Activated T-cell treated with anti-CD3 and anti-CD28 coated beads for 48 hours (primary cell): ENCODE data around the gene KRTAP10-11.
"Not testable (repeated sequence)": the region's sequence is repeated elsewhere in the genome, so short reads cannot be mapped to it uniquely, and the experiment has no call there.

Experiments
- DNase-seq: peaks from one replicate; pipeline ENCODE4 v3.0.0-alpha.2; 2020; ENCODE audit warnings: low read depth

KRTAP10-11 gene, protein sequence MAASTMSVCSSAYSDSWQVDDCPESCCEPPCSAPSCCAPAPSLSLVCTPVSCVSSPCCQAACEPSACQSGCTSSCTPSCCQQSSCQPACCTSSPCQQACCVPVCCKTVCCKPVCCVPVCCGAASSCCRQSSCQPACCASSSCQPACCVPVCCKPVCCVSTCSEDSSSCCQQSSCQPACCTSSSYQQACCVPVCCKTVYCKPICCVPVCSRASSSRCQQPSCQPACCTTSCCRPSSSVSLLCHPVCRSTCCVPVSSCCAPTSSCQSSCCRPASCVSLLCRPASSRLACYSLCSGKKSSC

DNA sequence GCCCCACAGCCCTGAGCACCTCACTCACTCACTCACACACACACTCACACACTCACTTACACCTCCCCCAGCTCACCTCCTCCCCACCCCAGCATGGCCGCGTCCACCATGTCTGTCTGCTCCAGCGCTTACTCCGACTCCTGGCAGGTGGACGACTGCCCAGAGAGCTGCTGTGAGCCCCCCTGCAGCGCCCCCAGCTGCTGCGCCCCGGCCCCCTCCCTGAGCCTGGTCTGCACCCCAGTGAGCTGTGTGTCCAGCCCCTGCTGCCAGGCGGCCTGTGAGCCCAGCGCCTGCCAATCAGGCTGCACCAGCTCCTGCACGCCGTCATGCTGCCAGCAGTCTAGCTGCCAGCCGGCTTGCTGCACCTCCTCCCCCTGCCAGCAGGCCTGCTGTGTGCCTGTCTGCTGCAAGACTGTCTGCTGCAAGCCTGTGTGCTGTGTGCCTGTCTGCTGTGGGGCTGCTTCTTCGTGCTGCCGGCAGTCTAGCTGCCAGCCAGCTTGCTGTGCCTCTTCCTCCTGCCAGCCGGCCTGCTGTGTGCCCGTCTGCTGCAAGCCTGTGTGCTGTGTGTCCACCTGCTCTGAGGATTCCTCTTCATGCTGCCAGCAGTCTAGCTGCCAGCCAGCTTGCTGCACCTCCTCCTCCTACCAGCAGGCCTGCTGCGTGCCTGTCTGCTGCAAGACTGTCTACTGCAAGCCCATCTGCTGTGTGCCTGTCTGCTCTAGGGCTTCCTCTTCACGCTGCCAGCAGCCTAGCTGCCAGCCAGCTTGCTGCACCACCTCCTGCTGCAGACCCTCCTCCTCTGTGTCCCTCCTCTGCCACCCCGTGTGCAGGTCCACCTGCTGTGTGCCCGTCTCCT is at the start of gene KRTAP10-11:
TSS of gene KRTAP10-11 (plus strand) at position 49 of the 856 bp plus-strand sequence. CDS start at position 94, 45 bp downstream.
- not testable (repeated sequence) for DNase-seq

DNA sequence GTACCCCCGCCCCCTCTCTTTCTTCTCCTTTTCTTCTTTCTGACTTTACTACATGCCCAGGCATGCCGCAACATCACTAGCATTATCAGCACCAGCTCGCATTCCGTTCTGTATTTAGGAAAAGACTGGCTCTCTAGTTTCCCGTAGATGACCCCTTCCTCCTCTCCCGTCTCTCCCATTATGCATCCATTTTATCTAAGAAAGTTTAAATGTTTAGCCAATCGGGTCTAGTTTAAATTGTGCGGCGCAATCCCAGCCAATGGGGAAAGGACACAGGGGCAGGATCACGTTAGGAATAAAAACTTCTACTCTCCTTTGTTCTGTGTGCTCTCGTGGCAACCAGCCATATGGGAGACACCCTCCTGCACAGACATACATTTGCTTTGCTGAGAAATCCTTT is 48.2 kb upstream of the KRTAP10-11 start:
- no peak for DNase-seq

DNA sequence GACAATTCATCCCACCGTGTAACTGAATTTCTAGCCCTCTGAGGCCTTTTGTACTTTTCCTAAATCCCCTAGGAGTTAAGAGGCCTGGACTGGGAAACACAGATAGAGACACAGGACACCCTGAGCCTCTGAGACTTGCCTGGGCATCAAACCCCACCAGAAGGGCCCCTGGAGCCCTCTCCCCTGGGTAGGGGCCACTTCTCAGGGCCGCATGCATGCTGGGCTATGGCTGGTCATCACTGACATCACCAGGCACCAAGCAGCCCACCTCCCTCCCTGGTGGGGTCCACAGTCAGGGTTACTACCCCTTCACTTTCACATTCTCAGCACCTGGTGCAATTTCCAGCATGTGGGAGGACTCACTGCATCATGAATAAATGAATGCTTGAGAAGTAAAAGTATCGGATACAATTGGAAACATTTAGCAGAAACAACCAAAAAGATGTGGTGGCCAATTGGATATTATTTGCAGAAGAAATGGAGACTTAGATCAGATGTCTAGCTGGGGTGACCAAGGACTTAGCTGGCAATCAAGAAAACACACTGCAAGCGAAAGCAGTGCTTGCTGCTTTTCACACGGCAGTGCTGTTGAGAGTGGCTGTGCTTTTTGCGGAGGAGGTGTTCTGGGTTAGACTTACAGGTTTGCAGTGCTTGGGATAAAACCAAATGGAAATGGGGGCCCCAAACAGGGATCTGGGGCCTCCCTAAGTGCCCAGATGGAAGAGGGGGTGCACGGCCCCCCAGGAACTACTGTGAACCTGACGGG is 46.8 kb upstream of the KRTAP10-11 start:
- DNase-seq: no peak

DNA sequence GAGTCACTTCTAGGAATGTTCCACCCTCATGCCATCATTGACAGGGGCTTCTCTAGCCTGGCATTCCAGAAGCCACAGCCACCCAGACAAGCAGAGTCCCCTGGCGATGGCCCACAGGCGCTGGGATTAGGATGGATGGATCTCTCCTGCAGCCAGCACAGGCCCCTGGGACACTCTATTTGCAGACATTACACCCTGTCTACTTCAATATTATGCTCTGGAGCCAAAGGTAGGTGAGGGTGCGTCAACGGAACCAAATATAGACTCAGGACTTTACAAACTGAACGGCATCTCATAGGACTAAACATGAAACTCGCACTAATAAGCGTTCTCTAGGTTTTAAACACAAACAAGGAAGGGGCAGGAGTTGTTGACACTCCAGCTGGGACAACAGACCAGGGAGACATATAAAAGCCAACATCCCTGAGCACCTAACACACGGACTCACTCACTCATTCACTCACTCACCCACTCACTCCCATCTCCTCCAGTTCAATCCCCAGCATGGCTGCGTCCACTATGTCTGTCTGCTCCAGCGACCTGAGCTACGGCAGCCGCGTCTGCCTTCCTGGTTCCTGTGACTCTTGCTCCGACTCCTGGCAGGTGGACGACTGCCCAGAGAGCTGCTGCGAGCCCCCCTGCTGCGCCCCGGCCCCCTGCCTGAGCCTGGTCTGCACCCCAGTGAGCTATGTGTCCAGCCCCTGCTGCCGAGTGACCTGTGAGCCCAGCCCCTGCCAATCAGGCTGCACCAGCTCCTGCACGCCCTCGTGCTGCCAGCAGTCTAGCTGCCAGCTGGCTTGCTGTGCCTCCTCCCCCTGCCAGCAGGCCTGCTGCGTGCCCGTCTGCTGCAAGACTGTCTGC is 45.9 kb upstream of the KRTAP10-11 start, which contains the start of gene KRTAP10-7:
TSS of gene KRTAP10-7 (plus strand) at position 480 of the 861 bp plus-strand sequence. CDS start at position 505, 25 bp downstream.
- not testable (repeated sequence) for DNase-seq

DNA sequence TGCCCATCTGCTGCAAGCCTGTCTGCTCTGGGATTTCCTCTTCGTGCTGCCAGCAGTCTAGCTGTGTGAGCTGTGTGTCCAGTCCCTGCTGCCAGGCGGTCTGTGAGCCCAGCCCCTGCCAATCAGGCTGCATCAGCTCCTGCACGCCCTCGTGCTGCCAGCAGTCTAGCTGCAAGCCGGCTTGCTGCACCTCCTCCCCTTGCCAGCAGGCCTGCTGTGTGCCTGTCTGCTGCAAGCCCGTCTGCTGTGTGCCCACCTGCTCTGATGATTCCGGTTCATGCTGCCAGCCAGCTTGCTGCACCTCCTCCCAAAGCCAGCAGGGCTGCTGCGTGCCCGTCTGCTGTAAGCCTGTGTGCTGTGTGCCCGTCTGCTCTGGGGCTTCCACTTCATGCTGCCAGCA is 45.1 kb upstream of the KRTAP10-11 start:
- DNase-seq: not testable (repeated sequence)

DNA sequence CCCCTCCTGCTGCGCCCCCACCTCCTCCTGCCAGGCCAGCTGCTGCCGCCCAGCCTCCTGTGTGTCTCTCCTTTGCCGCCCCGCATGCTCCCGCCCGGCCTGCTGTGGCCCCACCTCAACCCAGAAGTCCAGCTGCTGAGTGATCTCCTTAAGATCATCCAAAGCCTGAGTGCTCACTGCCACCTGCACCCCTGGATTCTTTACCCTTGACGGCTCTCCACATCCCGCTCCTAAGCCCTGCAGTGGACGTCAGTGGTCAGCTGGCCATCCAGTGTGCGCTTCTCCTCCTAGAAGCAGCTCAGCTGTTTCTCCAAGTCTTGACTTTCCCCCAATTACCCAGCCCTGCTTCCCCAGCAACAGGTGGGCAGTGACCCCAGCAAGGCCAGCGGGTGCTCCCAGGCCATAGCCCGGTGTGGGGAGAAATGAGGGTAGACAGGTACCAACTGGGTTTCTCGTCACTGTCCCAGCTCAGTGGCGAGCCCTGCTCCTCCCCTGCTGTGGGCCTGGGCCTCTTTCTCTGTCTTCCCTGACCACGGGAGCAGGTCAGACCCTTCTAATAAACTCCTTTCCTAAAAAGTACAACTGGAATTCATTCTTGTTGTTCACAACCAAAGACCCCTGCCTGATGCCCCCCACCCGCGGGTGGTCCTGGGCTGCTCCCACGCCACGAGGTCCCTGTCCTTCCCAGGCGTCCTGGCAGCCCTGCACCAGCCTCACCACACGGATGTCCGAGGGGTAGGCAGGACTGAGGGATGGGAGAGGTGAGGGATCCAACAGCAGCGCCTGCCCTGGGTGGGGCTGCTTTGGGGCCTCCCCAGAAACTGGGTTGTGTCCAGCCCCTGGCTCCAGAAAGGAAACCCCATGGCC is 44.4 kb upstream of the KRTAP10-11 start:
- no peak for DNase-seq

DNA sequence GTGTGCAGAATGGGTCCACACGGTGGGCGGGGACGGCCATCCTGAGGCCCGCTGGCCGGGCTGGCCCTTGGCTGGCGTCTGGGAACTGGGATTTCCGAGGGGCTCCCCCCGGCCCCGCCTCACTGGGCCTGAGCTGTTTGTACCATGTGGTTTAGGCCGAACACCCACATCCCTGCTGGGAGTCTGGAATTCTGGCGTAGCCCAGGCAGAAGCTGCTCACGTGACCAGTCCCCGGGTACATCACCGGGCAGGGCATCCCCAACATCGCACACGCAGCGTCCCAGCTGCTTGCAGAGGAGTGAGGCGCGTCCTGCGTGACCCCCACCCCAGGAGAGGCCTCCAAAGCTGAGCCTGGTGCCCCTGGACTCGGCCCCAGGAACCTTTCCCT is 43.8 kb upstream of the KRTAP10-11 start:
- DNase-seq: no peak

DNA sequence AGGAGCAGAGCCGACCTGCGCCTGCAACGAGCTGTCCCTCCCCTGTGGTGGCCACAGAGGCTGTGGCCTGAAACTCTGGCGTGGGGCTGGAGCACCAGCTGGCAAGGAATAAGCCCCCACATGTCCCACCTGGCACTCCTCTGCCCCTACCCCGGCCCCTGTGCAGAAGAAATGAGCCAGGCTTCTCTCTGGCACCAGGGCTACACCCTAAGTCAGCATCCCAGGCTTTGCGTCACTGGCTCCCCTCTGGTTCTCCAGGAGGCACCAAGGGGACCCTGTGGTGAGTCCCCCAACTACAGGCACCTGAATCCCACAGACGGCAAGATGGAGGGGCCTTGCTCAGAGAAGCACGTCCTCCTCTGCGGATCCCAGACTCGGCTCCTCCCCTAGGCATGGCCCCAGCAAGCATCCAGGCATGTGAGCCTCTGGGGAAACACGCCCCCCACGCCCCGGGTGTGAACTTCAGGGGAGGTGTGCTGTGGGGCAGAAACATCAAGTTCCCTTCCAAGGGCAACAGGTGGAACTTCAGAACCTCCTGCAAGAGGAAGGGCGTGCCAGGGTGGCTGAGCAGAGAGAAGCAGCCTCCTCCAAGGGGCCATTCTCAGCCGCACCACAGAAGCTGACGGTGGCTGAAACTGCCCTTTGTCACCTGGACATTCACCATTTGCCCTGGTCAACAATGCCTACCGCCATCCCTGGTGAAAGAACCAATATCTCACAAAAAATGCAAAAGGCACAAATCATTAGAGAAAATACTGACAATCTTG is 42.9 kb upstream of the KRTAP10-11 start:
- DNase-seq: no peak

DNA sequence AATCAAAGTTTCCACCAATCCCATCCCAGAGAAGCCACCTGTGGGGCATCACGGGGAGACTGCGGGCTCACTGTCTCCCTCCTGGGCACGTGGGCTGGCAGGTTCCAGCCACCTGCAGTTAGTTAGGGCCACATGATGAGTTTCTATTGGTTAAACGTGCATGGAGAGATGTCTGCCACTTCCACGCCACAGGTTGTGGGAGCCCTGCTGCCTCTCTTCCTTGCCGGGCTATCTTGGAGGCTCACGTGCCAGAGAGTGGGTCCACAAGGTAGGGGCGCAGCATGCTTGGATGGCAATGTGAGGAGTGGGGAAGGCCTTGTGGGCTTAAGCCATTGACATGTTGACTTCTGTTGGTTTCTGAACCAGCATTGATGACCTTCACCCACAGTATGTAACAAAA is 42.3 kb upstream of the KRTAP10-11 start:
- DNase-seq: no peak

DNA sequence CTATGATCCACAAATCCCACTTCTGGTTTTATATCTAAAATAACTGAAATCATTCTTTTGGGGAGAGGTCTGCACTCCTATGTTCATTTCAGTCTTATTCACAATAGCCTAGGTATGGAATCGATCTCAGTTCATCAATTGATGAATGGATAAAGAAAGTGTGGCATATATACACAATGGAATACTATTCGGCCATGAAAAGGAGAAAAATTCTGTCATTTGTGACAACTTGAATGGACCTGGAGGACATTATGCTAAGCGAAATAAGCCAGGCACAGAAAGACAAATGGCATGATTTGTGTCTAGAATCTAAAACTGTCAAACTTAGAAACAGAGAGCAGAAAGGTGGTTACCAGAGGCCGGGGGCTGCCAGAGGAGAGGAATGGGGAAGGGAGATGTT is 39.7 kb upstream of the KRTAP10-11 start:
- DNase-seq: no peak

DNA sequence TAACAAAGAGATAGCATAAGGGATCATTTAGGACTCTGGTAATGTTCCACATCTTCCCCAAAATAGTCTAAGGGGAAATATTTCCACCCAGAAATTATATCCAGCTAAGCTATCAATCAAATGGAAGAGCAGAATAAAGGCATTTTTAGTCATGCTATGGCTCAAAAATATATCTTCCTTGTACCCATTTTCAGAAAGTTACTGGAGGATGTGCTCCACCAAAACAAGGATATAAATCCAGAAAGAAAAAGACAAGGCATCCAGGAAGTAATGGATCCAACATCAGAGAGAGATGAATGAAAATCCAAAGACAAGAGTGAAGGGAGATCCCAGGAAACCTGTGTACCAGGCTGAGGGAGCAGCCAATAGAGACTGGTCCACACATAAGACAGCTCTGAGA is 37.0 kb upstream of the KRTAP10-11 start:
- no peak for DNase-seq

DNA sequence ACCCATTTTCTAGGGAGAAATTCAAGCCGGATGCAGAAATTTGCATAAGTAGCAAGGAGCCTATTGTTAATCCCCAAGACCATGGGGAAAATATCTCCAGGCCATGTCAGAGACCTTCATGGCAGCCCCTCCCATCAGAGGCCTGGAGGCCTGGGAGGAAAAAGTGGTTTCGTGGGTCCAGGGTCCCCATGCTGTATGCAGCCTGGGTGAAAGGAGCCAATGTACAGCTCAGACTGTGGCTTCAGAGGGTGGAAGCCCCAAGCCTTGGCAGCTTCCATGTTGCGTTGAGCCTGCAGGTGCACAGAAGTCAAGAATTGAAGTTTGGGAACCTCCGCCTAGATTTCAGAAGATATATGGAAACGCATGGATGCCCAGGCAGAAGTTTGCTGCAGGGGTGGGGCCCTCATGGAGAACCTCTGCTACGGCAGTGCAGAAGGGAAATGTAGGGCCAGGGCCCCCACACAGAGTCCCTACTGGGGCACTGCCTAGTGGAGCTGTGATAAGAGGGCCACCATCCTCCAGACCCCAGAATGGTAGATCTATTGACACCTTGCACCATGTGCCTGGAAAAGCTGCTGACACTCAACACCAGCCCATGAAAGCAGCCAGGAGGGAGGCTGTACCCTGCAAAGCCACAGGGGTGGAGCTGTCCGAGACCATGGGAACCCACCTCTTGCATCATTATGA is 35.9 kb upstream of the KRTAP10-11 start:
- DNase-seq: not testable (repeated sequence)

DNA sequence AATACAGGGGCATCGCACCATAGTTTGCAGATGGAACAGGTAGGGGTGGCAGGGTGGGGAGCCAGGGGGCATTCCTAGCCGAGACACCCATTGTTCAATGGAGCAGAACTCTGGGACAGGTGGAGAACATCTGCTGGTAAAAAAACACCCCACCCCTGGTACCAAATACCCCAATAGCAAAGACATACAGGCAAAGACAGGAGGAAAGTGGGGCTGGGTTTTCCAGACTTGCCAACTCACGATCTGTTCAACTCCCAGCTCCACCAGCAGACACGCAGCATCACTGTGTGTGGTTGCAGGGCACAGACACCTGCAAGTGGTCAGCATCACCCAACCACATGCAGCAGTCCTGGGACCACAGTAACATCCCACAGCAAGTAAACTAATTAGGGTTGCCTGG is 34.7 kb upstream of the KRTAP10-11 start:
- DNase-seq: no peak

DNA sequence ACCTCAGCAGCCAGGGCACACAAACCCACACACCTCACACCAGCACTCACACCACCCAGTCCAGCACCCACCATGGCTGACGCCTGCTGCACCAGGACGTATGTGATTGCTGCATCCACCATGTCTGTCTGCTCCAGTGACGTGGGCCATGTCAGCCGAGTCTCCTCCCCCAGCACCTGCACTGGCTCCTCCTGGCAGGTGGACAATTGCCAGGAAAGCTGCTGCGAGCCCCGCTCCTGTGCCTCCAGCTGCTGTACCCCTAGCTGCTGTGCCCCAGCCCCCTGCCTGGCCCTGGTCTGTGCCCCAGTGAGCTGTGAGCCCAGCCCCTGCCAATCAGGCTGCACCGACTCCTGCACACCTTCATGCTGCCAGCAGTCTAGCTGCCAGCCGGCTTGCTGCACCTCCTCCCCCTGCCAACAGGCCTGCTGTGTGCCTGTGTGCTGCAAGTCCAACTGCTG is 34.2 kb upstream of the KRTAP10-11 start, which contains the start of gene KRTAP10-8:
TSS of gene KRTAP10-8 (plus strand) at position 51 of the 458 bp plus-strand sequence. CDS start at position 73, 22 bp downstream.
- no peak for DNase-seq

DNA sequence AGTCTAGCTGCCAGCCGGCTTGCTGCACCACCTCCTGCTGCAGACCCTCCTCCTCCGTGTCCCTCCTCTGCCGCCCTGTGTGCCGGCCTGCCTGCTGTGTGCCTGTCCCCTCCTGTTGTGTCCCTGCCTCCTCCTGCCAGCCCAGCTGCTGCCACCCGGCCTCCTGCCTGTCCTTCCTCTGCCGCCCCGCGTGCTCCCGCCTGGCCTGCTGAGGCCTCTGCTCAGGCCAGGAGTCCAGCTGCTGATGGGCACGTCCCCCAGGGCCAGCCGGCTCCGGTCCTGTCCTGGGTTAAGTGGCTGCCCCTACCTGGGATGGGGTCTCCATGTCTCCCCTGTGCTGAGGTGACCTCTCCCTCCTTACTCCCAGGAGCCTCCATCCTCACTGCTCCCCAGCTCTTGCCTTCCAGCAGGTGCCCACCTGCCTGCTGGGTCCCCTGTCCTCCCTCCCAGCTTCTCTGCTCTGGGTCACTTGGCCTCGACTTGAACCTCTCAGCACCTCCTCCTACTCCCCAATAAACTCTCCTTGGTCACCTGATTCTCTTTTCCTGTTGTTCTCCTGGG is 33.5 kb upstream of the KRTAP10-11 start:
- DNase-seq: no peak

DNA sequence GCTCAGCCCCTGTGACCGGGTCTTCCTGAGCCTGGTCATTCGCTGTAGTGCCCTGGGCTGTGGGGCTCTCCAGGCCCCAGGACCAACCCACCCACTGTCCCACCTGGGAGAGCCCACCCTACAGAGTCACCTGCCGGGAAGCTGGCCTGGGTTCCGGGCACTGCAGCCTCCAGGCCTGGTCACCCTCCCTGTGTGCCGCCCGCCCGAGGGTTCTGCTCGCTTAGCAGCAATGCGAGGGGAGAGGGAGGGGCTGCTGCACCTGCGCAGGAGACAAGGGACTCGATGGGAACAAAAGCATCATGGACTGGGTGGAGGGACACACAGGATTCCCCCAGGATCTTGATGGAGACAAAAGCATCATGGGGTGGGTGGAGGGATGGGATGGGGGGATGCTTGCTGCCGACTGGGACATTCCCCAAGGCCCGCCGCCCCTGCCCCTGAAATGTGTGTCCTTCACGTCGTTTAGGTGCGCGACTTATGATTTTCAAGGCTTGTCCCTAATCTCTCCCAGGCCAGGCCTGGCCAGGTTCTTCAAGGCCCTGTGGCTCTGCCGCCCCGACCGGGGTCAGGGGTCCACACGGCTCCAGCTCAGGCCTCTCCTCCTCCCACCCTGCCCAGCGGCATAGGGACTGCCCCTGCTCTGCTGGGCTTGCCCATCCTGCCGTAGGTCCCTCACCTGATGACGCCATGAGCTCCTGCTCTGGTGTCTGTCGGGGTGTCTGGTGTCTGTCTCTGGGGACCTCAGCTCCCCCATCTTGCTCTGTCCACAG is 32.6 kb upstream of the KRTAP10-11 start:
- no peak for DNase-seq

DNA sequence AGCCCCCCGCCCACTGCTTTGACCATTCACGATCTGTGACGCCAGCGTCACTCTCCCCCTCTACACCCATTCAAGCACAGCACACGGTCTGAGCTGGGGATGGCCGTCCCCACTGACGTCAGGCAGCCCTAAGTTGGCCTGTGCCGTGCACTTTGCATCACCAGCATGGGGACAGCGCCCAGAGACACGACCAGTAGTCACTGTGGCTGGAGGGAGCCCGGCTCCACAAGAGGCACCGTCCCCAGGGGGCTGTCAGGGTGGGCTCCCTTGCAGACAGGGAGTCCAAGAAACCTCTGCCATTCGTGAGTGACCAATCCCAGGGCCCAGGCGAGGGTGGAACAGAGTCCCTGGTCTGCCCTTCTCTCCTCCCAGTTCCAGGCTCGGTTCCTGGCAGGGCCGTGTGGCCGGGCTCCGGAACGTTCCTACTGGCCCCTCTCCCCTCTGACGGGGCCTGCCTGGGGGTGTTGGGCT is 32.0 kb upstream of the KRTAP10-11 start:
- DNase-seq: no peak
